AG09309 (cell line): ENCODE data around the gene TRERF1.

ENCODE experiments used
- DNase-seq: peaks from one replicate; pipeline ENCODE4 v3.0.0-alpha.2; 2010; ENCODE audit warnings: low read depth
- H3K4me3 ChIP-seq: 2 replicates; pipeline ENCODE4 v1.5.1; 2011; ENCODE audit warnings: mild to moderate bottlenecking, low read depth, low read length, moderate library complexity; ENCODE audit not compliant: control insufficient read depth
- TF ChIP-seq, protein P1 (sequence below): IDR thresholded peaks from 2 replicates; pipeline ENCODE4 v1.5.1; 2011; ENCODE audit warnings: mild to moderate bottlenecking, low read depth, low read length, inconsistent platforms; ENCODE audit not compliant: insufficient read depth, control insufficient read depth; ENCODE audit errors: missing control alignments

Gene TRERF1

DNA sequence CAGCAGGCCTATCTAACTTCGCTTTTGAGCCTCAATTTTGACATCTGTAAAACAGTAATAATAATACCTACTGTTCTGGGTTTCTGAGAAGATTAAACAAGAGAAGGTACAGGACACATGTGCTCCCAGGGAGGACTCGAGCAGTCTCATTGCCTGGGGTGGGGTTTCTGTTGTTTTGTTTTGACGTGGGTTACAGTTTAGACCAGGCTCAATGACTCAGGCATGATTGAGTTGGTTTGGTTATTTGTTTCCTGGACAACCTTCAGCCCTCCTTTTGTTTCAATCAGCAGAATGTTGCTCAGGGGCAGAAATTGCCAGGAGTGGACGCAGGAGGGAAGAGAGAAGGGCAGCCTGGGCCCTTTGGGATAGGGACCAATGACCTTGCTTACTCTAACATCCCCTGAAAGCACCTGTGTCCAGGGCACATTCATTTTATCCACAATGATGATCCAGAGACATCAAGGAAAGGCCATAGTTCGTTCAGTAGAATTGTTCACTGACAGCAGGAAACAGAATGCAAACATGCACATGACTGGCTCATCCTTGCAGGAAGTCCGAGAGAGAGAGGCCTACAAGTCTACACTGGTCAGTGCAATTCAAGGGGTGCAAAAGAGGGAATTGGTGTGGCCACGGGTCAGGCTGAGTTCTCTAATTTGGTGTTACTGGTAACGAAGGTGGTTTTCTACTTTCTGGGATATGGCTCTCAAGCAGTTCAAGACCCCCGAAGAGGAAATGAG lies 159.6 kb downstream of the TRERF1 start:
- DNase-seq: no peak
- TF ChIP-seq, protein P1, sequence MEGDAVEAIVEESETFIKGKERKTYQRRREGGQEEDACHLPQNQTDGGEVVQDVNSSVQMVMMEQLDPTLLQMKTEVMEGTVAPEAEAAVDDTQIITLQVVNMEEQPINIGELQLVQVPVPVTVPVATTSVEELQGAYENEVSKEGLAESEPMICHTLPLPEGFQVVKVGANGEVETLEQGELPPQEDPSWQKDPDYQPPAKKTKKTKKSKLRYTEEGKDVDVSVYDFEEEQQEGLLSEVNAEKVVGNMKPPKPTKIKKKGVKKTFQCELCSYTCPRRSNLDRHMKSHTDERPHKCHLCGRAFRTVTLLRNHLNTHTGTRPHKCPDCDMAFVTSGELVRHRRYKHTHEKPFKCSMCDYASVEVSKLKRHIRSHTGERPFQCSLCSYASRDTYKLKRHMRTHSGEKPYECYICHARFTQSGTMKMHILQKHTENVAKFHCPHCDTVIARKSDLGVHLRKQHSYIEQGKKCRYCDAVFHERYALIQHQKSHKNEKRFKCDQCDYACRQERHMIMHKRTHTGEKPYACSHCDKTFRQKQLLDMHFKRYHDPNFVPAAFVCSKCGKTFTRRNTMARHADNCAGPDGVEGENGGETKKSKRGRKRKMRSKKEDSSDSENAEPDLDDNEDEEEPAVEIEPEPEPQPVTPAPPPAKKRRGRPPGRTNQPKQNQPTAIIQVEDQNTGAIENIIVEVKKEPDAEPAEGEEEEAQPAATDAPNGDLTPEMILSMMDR: no peak
- H3K4me3 ChIP-seq: no peak overlapping the region

DNA sequence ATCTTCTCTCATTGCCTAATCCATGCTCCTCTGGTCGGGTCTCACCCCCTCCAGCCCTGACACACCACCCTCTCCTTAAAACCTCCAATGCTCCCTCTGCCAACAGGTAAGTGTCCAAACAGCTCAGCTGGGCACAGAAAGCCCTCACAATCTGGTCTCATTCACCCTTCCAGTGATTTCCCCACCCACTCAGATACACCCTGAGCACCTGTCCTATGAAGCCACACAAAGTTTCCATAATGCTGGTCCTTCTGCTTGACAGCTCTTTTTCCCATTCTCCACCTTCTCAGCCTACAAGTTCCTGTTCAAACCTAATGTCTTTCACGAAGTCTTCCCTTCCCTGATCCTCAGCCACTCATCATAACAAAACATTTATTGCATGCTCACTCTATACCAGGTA lies 164.0 kb downstream of the TRERF1 start:
- TF ChIP-seq, protein P1: no peak
- H3K4me3 ChIP-seq: no peak overlapping the region
- DNase-seq: no peak

DNA sequence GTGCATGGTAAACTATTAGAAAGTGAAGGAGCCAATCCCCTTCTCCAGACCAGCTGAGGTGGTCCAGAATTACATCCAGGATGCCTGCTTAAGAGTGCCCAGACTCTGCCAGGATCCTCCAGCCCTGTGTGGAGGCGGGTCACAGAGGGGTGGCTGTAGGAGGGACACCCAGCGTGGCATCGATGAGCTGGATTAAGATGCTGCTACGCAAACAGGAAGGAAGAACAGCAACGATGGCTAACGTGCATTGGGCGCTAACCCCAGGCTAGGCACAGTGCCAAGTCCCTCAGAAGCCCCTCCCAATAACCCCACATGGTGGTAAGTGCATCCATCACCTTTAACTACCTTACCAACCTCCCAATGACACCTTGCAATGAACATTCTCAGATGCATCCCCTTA lies 170.2 kb downstream of the TRERF1 start:
- no peak overlapping the region for H3K4me3 ChIP-seq
- DNase-seq: no peak
- TF ChIP-seq, protein P1: no peak

DNA sequence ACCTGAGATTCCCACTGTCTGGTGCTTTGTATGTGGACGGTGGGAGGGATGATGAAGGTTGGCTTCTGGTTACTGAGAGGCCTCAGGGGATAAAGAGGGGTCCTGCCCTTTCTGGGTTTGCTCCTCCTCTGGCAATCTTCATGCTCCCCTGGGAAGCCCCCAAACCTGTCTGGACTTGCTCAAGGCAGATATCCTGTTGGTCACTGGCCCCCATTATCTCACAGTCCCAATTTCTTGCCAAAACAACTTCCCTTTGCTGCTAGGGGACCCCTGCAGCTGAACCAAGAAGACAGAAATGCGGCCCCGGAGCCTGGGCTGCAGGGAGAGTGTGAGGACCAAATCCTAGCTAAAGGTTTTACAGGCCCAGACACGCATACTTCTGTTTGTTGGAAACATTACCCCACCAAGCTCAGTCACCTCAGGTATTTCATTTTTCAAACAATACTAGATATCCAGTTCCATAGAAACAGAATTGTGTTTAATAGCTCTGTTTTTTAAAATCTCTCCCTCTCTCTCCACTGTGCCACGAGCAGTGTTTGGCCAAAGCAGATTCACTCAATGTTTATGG lies 170.7 kb downstream of the TRERF1 start:
- TF ChIP-seq, protein P1: no peak
- H3K4me3 ChIP-seq: no peak overlapping the region
- no peak for DNase-seq

DNA sequence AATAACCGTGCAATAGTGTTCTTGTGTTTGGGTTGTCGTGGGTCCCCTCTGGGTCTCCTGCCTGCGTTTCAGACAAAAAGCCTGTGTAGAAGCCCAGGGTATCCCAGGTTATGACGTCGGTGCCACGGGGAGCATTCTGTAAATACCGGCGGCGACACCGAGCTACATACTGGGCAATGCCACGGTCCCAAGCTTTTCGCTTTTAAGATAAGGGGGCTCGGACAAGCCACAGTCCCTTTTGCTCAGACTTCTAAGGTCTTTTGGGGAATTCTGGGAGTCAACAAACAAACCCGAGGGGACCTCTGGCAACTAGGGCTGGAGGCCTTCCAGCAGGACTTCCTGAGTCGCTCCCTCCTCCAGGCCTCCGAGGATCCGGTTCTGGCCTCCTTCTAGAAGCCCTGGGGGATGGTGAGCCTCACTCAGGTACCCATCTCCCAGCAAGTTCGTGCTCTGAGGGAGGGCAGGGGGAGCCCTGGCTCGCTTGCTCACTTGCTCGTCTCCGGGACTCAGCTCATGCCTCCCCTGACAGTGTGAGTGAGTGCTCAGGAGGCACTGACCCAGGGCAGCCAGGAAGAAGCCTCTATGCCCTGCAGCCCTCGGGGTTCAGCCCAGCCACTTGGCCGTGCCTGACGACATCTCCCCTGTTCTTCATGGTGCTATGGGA lies 171.6 kb downstream of the TRERF1 start:
- no peak overlapping the region for H3K4me3 ChIP-seq
- TF ChIP-seq, protein P1: no peak
- no peak for DNase-seq

DNA sequence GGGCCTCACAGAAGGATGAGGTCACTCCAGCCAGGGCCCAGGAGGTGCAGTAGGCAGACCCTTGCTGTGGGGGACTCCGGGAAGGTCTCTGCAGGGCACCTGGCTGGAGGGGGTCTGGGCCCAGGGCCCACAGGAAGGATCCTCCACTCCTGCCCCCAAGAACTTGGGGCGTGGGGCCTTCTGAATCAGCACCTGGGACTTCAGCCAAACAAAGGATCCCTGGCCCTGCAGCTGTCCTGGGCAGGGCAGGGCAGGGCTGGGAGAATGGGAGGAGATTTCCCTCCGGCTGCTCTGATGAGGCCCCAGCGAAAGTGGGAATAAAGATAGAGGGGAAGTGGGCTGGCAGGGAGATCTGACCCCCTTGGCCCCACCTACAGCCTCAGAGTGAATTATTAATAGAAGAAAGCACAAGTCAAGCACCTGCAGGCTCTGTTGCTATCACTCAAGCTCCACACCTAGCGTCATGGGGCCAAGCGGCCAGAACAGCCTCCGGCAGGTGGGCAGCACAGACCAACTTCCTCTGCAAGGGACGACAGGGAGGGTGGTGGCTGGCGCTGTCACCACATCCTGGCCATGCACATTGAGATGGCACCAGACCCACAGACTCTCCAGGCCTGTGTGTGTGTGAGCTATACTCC lies 172.5 kb downstream of the TRERF1 start:
- no peak overlapping the region for H3K4me3 ChIP-seq
- DNase-seq: no peak
- TF ChIP-seq, protein P1: no peak
